ENCODE results near the gene NRCAM. TPM values are rescaled to one million over a fixed set of nuclear protein-coding genes. Genes with fewer than 3 reads are reported as not detected.

The NRCAM gene
- total and polyA plus RNA-seq, 4 donors: 0.17 to 3.2 (median 0.64) TPM

GRCh38 chr7:108307194-108307593 is 149.0 kb downstream of the NRCAM start:
- Histone ChIP-seq H3K9me3 (ENCODE audit: control insufficient read depth in 4 of 4, low read length in 3 of 4) (no peaks in the 10 kb centered on the region), H3K4me1 (ENCODE audit: control insufficient read depth in 4 of 4, insufficient read depth in 4 of 4, low read length in 3 of 4) (no peaks in the 10 kb centered on the region), H3K4me3 (ENCODE audit: low read depth in 1 of 3, low read length in 3 of 3) (no peak overlapping the region), H3K9ac (ENCODE audit: low read depth in 1 of 2, low read length in 2 of 2) (no peak overlapping the region), H3K27ac (ENCODE audit: low read depth in 1 of 2, low read length in 2 of 2) (no peak overlapping the region), H3K36me3 (ENCODE audit: control insufficient read depth in 4 of 4, insufficient read depth in 3 of 4, low read depth in 1 of 4, low read length in 3 of 4) (no peaks in the 10 kb centered on the region), H3K27me3 (ENCODE audit: control insufficient read depth in 4 of 4, insufficient read depth in 4 of 4, low read length in 3 of 4) (peaks cover 0 to 2% (median 0%) of the 10 kb centered on the region in 4 donors)
- no peak for DNase-seq (ENCODE audit: low spot score)
- 85% methylated on average over 6 of the region's 6 CpGs for WGBS
- TF ChIP-seq RAD21 (IDR thresholded peaks at IDR 0.05): no peak
- no peak for TF ChIP-seq TAF1 (conservative IDR thresholded peaks at IDR 0.05)
- TF ChIP-seq HNF4A (conservative IDR thresholded peaks at IDR 0.05): no peak
- no peak for TF ChIP-seq REST (IDR thresholded peaks at IDR 0.05)

GRCh38 chr7:108303332-108303731 is 152.9 kb downstream of the NRCAM start:
- Histone ChIP-seq H3K27ac (ENCODE audit: low read depth in 1 of 2, low read length in 2 of 2) (no peak overlapping the region), H3K27me3 (ENCODE audit: control insufficient read depth in 4 of 4, insufficient read depth in 4 of 4, low read length in 3 of 4) (peaks cover 0 to 2% (median 0%) of the 10 kb centered on the region in 4 donors), H3K9me3 (ENCODE audit: control insufficient read depth in 4 of 4, low read length in 3 of 4) (no peaks in the 10 kb centered on the region), H3K9ac (ENCODE audit: low read depth in 1 of 2, low read length in 2 of 2) (no peak overlapping the region), H3K4me1 (ENCODE audit: control insufficient read depth in 4 of 4, insufficient read depth in 4 of 4, low read length in 3 of 4) (no peaks in the 10 kb centered on the region), H3K36me3 (ENCODE audit: control insufficient read depth in 4 of 4, insufficient read depth in 3 of 4, low read depth in 1 of 4, low read length in 3 of 4) (no peaks in the 10 kb centered on the region), H3K4me3 (ENCODE audit: low read depth in 1 of 3, low read length in 3 of 3) (no peak overlapping the region)
- no peak for DNase-seq (ENCODE audit: low spot score)
- WGBS: 92% methylated on average over 3 of the region's 3 CpGs
- no peak for TF ChIP-seq RAD21 (IDR thresholded peaks at IDR 0.05)
- TF ChIP-seq FOXA1 (IDR thresholded peaks at IDR 0.05): no peak
- TF ChIP-seq EGR1 (IDR thresholded peaks at IDR 0.05; ENCODE audit: low read depth in 2 of 2): no peak
- no peak for TF ChIP-seq ZBTB33 (IDR thresholded peaks at IDR 0.05)
- no peak for TF ChIP-seq ATF3 (IDR thresholded peaks at IDR 0.05)
- TF ChIP-seq HNF4G (IDR thresholded peaks at IDR 0.05): no peak
- TF ChIP-seq REST (IDR thresholded peaks at IDR 0.05): no peak
- TF ChIP-seq CTCF (IDR thresholded peaks at IDR 0.05; ENCODE audit: low read depth, low read length, missing input control): no peak

Measured in liver (tissue), 9 donors.